ENCODE measurements around the gene PFN3. TPM values are rescaled to one million over a fixed set of nuclear protein-coding genes. Genes with fewer than 3 reads are reported as not detected.

Gene PFN3
- total RNA-seq, 1 donor from 2014 or later, result not detected

DNA sequence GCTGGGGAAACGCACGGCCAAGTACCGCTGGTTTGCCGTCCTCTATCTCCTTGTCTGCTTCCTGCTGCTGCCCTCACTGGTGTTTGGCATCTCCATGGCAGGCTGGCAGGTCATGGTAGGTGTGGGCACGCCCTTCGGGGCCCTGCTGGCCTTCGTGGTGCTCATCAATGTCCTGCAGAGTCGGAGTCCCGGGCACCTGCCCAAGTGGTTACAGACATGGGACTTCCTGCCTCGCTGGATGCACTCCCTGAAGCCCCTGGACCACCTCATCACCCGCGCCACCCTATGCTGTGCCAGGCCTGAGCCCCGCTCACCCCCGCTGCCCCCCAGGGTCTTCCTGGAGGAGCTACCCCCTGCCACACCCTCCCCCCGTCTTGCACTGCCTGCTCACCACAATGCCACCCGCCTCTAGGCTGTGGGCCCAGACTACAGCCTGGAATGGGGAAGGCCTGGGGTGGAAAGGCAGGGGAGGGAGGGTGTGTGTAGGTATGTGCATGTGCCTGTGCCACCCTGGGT lies 2.5 kb downstream of the PFN3 start:
- Histone ChIP-seq H3K9me3 (replicated peaks) (no peaks in the 10 kb centered on the region), H3K36me3 (no peaks in the 10 kb centered on the region), H3K4me1 (peaks cover 18% of the 10 kb centered on the region), H3K27ac (replicated peaks) (no peak overlapping the region), H3K4me3 (no peak overlapping the region), H3K27me3 (ENCODE audit: low read depth) (peaks cover 95% of the 10 kb centered on the region)
- intact Hi-C loops (cut with micrococcal nuclease), result no loop called here
- TF ChIP-seq, protein P1, sequence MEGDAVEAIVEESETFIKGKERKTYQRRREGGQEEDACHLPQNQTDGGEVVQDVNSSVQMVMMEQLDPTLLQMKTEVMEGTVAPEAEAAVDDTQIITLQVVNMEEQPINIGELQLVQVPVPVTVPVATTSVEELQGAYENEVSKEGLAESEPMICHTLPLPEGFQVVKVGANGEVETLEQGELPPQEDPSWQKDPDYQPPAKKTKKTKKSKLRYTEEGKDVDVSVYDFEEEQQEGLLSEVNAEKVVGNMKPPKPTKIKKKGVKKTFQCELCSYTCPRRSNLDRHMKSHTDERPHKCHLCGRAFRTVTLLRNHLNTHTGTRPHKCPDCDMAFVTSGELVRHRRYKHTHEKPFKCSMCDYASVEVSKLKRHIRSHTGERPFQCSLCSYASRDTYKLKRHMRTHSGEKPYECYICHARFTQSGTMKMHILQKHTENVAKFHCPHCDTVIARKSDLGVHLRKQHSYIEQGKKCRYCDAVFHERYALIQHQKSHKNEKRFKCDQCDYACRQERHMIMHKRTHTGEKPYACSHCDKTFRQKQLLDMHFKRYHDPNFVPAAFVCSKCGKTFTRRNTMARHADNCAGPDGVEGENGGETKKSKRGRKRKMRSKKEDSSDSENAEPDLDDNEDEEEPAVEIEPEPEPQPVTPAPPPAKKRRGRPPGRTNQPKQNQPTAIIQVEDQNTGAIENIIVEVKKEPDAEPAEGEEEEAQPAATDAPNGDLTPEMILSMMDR (IDR thresholded peaks at IDR 0.05; ENCODE audit: borderline replicate concordance), result no peak
- no peak for DNase-seq

DNA sequence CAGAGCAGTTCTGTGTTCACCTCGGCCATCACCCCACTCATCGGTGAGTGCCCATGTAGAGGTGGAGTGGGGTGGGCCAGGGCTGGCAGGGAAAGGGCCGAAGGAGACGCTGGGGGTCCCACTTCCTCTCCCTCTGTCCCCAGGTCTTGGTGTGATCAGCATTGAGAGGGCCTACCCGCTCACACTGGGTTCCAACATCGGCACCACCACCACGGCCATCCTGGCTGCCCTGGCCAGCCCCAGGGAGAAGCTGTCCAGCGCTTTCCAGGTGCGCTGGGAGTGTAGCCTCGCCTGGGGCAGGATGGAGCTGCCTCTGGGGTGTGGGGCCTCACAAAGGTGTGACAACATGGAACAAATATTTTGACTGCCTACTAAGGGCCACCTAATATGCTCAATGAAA lies 3.7 kb downstream of the PFN3 start:
- Histone ChIP-seq H3K9me3 (replicated peaks) (no peaks in the 10 kb centered on the region), H3K4me1 (peaks cover 10% of the 10 kb centered on the region), H3K27ac (replicated peaks) (no peak overlapping the region), H3K36me3 (no peaks in the 10 kb centered on the region), H3K4me3 (no peak overlapping the region), H3K27me3 (ENCODE audit: low read depth) (peaks cover 83% of the 10 kb centered on the region)
- TF ChIP-seq, protein P1 (IDR thresholded peaks at IDR 0.05; ENCODE audit: borderline replicate concordance), result no peak
- intact Hi-C loops (cut with micrococcal nuclease), result no loop called here
- DNase-seq, result no peak

DNA sequence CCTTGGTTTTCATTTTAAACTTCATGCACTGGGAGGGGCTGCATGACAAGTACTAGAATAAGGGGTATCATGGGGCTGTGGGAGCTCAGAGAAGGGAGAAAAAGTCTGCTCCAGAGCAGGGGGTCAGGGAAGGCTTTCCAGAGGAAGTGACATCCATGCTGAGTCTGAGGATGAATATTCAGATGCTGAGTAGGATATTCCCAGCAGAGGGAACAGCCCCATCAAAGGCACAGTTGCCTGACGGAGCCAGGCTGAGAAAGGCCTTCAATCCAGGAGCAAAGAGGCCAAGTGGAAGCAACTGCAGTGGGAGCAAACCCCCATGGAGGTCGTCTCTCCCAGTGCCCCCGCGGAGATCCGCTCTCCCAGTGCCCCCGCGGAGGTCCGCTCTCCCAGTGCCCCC lies 4.4 kb downstream of the PFN3 start:
- no peaks in the 10 kb centered on the region for H3K9me3 ChIP-seq (replicated peaks)
- TF ChIP-seq, protein P1 (IDR thresholded peaks at IDR 0.05; ENCODE audit: borderline replicate concordance), result no peak
- peaks cover 76% of the 10 kb centered on the region for H3K27me3 ChIP-seq (ENCODE audit: low read depth)
- H3K27ac ChIP-seq (replicated peaks), result no peak overlapping the region
- no peak overlapping the region for H3K4me3 ChIP-seq
- DNase-seq, result no peak
- peaks cover 10% of the 10 kb centered on the region for H3K4me1 ChIP-seq
- intact Hi-C loops (cut with micrococcal nuclease), result no loop called here
- no peaks in the 10 kb centered on the region for H3K36me3 ChIP-seq

DNA sequence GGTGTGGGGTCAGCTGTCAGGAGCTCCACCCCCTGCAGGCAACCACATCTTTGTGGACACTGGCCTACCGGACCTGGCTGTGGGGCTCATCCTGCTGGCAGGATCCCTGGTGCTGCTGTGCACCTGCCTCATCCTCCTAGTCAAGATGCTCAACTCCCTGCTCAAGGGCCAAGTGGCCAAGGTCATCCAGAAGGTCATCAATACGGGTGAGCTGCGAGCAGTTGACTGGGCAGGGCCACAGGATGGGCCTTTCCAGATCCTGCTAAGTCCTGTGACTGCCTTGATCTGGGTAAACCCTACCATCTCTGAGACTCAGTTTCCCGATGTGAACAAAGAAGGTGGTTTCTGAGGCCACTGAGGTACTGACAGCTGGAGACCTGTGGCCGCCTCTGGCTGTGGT lies 6.5 kb downstream of the PFN3 start:
- H3K27ac ChIP-seq (replicated peaks), result no peak overlapping the region
- H3K9me3 ChIP-seq (replicated peaks), result no peaks in the 10 kb centered on the region
- H3K36me3 ChIP-seq, result no peaks in the 10 kb centered on the region
- DNase-seq, result no peak
- H3K27me3 ChIP-seq (ENCODE audit: low read depth), result peaks cover 69% of the 10 kb centered on the region
- TF ChIP-seq, protein P1 (IDR thresholded peaks at IDR 0.05; ENCODE audit: borderline replicate concordance), result no peak
- H3K4me1 ChIP-seq, result peaks cover 7% of the 10 kb centered on the region
- H3K4me3 ChIP-seq, result no peak overlapping the region
- intact Hi-C loops (cut with micrococcal nuclease), result loop anchor here (5.0 kb wide), 1 partner anchor 108 kb away; no protein-coding TSS in a partner anchor

DNA sequence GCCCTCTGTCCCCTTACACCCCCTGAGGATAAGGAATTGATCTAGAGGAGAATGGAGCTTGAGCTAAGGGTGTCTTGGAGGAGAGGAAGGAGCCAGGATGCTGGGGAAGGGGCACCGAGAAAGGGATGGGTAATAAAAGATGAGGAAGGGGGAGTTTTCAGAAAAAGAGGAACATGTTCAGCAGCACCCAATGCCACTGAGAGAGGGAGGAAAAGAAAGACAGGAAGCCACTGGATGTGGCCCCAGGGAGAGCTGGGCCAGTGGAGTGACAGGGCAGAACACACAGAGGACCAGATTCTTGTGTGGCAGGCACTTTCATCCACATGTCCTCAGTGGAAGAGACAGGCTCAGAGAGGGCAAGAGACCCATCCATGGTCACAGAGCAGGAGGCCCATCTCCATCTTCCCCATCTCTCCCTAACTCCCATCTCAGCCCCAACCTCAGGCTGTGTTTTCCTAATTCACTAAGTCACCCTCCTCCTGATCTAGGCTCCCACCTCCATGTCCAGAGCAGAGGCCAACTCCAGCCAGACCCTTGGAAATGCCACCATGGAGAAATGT lies 7.2 kb downstream of the PFN3 start:
- no peak for DNase-seq
- no peaks in the 10 kb centered on the region for H3K9me3 ChIP-seq (replicated peaks)
- H3K4me3 ChIP-seq, result no peak overlapping the region
- no peaks in the 10 kb centered on the region for H3K36me3 ChIP-seq
- intact Hi-C loops (cut with micrococcal nuclease), result loop anchor here (5.0 kb wide), 1 partner anchor 109 kb away; no protein-coding TSS in a partner anchor
- H3K27ac ChIP-seq (replicated peaks), result no peak overlapping the region
- peaks cover 7% of the 10 kb centered on the region for H3K4me1 ChIP-seq
- peaks cover 69% of the 10 kb centered on the region for H3K27me3 ChIP-seq (ENCODE audit: low read depth)
- TF ChIP-seq, protein P1 (IDR thresholded peaks at IDR 0.05; ENCODE audit: borderline replicate concordance), result no peak

Measured in left ventricle myocardium inferior (tissue), 1 donor.